HepG2 (cell line): ENCODE data around the gene PAK6. TPM values are rescaled to one million over a fixed set of nuclear protein-coding genes. Genes with fewer than 3 reads are reported as not detected.

Experiments
- BHLHE40 ChIP-seq: IDR thresholded peaks from 2 replicates; pipeline ENCODE4 v1.6.1; 2011; ENCODE audit warnings: low read length, improper control_type of control experiment
- ISL2 ChIP-seq: sonication (generic); formaldehyde crosslinking; IDR thresholded peaks from 2 replicates; pipeline ENCODE4 v1.5.0; 2020; ENCODE audit warnings: missing genetic modification reagents
- NR1H2 ChIP-seq: sonication (generic); formaldehyde crosslinking; IDR thresholded peaks from 2 replicates; pipeline ENCODE4 v1.8.1; 2022; ENCODE audit warnings: low read depth, missing genetic modification reagents, borderline replicate concordance
- RARA ChIP-seq: IDR thresholded peaks from 2 replicates; pipeline ENCODE4 v1.6.1; 2016; ENCODE audit warnings: missing genetic modification reagents, missing compliant biosample characterization
- REPIN1 ChIP-seq: sonication (generic); formaldehyde crosslinking; IDR thresholded peaks from 2 replicates; pipeline ENCODE4 v1.8.0; 2022; ENCODE audit warnings: missing genetic modification reagents, low read depth, mild to moderate bottlenecking, borderline replicate concordance
- SMARCE1 ChIP-seq: fragments of 450-650 bp; IDR thresholded peaks from 2 replicates; pipeline ENCODE4 v1.6.1; 2017; ENCODE audit warnings: borderline replicate concordance
- SRY ChIP-seq: sonication (generic); formaldehyde crosslinking; IDR thresholded peaks from 2 replicates; pipeline ENCODE4 v1.8.0; 2022; ENCODE audit warnings: mild to moderate bottlenecking, missing genetic modification reagents
- TBP ChIP-seq: sonication (generic); formaldehyde crosslinking; IDR thresholded peaks from 2 replicates; pipeline ENCODE4 v1.5.0; 2020; ENCODE audit warnings: missing genetic modification reagents
- ZBTB21 ChIP-seq: sonication (generic); formaldehyde crosslinking; IDR thresholded peaks from 2 replicates; pipeline ENCODE4 v1.4.0; 2020; ENCODE audit warnings: missing genetic modification reagents
- ZMAT3 ChIP-seq: sonication (generic); formaldehyde crosslinking; conservative IDR thresholded peaks from 2 replicates; pipeline ENCODE4 v1.7.0; 2021; ENCODE audit warnings: missing genetic modification reagents
- ZNF121 ChIP-seq: sonication (generic); formaldehyde crosslinking; IDR thresholded peaks from 2 replicates; pipeline ENCODE4 v1.5.0; 2020; ENCODE audit warnings: mild to moderate bottlenecking, missing genetic modification reagents
- ZNF20 ChIP-seq: sonication (generic); formaldehyde crosslinking; IDR thresholded peaks from 2 replicates; pipeline ENCODE4 v1.4.0; 2020; ENCODE audit warnings: mild to moderate bottlenecking, moderate library complexity, missing genetic modification reagents
- ZNF232 ChIP-seq: sonication (generic); formaldehyde crosslinking; IDR thresholded peaks from 2 replicates; pipeline ENCODE4 v1.4.0; 2020; ENCODE audit warnings: missing genetic modification reagents, borderline replicate concordance
- ZNF598 ChIP-seq: sonication (generic); formaldehyde crosslinking; IDR thresholded peaks from 2 replicates; pipeline ENCODE4 v1.5.1; 2020; ENCODE audit warnings: mild to moderate bottlenecking, missing genetic modification reagents, borderline replicate concordance
- ZNF776 ChIP-seq: sonication (generic); formaldehyde crosslinking; IDR thresholded peaks from 2 replicates; pipeline ENCODE4 v1.4.0; 2020; ENCODE audit warnings: mild to moderate bottlenecking, missing genetic modification reagents
- ZNF891 ChIP-seq: sonication (generic); formaldehyde crosslinking; IDR thresholded peaks from 2 replicates; pipeline ENCODE4 v1.5.0; 2020; ENCODE audit warnings: mild to moderate bottlenecking, missing genetic modification reagents
- ZSCAN30 ChIP-seq: sonication (generic); formaldehyde crosslinking; IDR thresholded peaks from 2 replicates; pipeline ENCODE4 v1.5.0; 2020; ENCODE audit warnings: mild to moderate bottlenecking, missing genetic modification reagents
- polyA plus RNA-seq, 8 experiments: library from polyadenylated mRNA; depleted of rRNA in 3 of 8; stranded (reverse) in 7 of 8; unstranded in 1 of 8; fragments of >200 nt; fragmentation: Illumina TruSeq in 4 of 8; extraction: Trizol in 4 of 8; gene quantifications; 2 replicates each; pipeline versions ENCODE4 v1.2.1 to v1.2.3, GENCODE V29; 2011 to 2016; ENCODE audit warnings: low read depth in 4 of 8, missing spikeins in 1 of 8, mixed read lengths in 1 of 8; ENCODE audit not compliant: insufficient read depth in 1 of 8
- total RNA-seq, 5 experiments: library from RNA; depleted of rRNA; stranded (reverse); fragments of >200 nt; fragmentation: Illumina TruSeq; extraction: Trizol; gene quantifications; 2 replicates each; pipeline ENCODE4 v1.2.3, GENCODE V29; 2016; ENCODE audit warnings: low read depth in 1 of 5
- TF ChIP-seq, protein P1 (sequence below): sonication (generic); formaldehyde crosslinking; IDR thresholded peaks from 2 replicates; pipeline ENCODE4 v1.9.0; 2022; ENCODE audit warnings: low read depth, missing genetic modification reagents
- TF ChIP-seq, protein P2 (sequence below): sonication (generic); formaldehyde crosslinking; IDR thresholded peaks from 2 replicates; pipeline ENCODE4 v1.4.0; 2020; ENCODE audit warnings: missing genetic modification reagents, borderline replicate concordance
- TF ChIP-seq, protein P3 (sequence below): IDR thresholded peaks from 2 replicates; pipeline ENCODE4 v1.6.1; 2012; ENCODE audit warnings: inconsistent platforms
- TF ChIP-seq, protein P4 (sequence below): sonication (generic); formaldehyde crosslinking; IDR thresholded peaks from 2 replicates; pipeline ENCODE4 v1.4.0; 2020; ENCODE audit warnings: mild to moderate bottlenecking, missing genetic modification reagents
- TF ChIP-seq, protein P5 (sequence below): IDR thresholded peaks from 2 replicates; pipeline ENCODE4 v1.6.1; 2016; ENCODE audit warnings: missing biosample characterization, missing genetic modification reagents, low read depth
- TF ChIP-seq, protein P6 (sequence below): sonication (generic); formaldehyde crosslinking; IDR thresholded peaks from 2 replicates; pipeline ENCODE4 v1.4.0; 2020; ENCODE audit warnings: missing genetic modification reagents

Gene PAK6
- total and polyA plus RNA-seq, 2 of the 13 experiments (the other 11 are each of a cell fraction or from before 2014, with no cell fraction given), result 0.07 TPM; not detected in 1

DNA sequence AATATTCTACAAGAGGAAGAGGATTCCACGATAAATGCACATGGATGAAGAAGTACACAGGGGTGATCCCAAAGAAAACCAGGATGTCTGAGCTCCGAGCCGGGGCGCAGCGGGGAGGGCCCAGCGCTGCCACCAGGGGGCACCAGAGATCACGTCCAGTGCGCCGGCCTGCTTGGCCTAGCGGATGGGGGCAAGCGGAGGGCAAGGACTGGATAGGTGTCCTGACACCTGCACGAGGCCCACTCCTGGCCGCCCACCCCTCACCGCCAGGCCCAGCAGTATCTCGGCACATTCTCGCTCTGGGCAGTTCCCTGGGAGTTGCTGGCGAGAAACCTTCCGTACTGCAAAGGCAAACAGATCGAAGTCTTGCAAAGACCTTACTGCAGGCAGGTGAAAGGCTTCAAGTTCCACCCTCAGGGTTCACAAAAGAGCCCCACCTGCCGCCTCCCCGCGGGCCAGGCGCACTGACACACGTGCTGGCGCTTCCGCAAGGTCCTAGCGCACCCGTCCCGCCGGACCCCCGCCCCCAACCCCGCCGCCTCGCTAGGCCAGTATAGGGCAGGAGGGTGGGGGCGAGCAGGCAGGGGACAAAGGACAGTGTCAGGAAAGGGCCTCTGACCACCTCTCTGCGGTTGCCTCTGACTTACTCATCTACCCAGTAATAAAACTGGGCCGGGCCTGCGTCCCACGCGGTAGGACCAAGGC, 40.7 kb downstream of the PAK6 start (continued):
- TF ChIP-seq ZNF121 (no peak), RARA (peak; percentile 46), ISL2 (CRISPR knock-in tag) (no peak), SMARCE1 (no peak), ZNF776 (no peak), ZNF20 (no peak), ZSCAN30 (CRISPR knock-in tag) (no peak), ZNF598 (CRISPR knock-in tag) (no peak), TBP (no peak), ZMAT3 (CRISPR knock-in tag) (no peak), BHLHE40 (no peak), ZNF232 (no peak), NR1H2 (CRISPR knock-in tag) (no peak), SRY (no peak), ZNF891 (CRISPR knock-in tag) (no peak), REPIN1 (CRISPR knock-in tag) (no peak), ZBTB21 (CRISPR knock-in tag) (no peak)
- TF ChIP-seq, protein P1, sequence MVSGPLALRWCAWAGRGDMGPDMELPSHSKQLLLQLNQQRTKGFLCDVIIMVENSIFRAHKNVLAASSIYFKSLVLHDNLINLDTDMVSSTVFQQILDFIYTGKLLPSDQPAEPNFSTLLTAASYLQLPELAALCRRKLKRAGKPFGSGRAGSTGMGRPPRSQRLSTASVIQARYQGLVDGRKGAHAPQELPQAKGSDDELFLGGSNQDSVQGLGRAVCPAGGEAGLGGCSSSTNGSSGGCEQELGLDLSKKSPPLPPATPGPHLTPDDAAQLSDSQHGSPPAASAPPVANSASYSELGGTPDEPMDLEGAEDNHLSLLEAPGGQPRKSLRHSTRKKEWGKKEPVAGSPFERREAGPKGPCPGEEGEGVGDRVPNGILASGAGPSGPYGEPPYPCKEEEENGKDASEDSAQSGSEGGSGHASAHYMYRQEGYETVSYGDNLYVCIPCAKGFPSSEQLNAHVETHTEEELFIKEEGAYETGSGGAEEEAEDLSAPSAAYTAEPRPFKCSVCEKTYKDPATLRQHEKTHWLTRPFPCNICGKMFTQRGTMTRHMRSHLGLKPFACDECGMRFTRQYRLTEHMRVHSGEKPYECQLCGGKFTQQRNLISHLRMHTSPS (CRISPR knock-in tag), result no peak
- TF ChIP-seq, protein P2, sequence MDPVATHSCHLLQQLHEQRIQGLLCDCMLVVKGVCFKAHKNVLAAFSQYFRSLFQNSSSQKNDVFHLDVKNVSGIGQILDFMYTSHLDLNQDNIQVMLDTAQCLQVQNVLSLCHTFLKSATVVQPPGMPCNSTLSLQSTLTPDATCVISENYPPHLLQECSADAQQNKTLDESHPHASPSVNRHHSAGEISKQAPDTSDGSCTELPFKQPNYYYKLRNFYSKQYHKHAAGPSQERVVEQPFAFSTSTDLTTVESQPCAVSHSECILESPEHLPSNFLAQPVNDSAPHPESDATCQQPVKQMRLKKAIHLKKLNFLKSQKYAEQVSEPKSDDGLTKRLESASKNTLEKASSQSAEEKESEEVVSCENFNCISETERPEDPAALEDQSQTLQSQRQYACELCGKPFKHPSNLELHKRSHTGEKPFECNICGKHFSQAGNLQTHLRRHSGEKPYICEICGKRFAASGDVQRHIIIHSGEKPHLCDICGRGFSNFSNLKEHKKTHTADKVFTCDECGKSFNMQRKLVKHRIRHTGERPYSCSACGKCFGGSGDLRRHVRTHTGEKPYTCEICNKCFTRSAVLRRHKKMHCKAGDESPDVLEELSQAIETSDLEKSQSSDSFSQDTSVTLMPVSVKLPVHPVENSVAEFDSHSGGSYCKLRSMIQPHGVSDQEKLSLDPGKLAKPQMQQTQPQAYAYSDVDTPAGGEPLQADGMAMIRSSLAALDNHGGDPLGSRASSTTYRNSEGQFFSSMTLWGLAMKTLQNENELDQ, result no peak
- TF ChIP-seq, protein P3, sequence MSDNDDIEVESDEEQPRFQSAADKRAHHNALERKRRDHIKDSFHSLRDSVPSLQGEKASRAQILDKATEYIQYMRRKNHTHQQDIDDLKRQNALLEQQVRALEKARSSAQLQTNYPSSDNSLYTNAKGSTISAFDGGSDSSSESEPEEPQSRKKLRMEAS, result peak; percentile 44
- TF ChIP-seq, protein P4, sequence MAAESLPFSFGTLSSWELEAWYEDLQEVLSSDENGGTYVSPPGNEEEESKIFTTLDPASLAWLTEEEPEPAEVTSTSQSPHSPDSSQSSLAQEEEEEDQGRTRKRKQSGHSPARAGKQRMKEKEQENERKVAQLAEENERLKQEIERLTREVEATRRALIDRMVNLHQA (CRISPR knock-in tag), result no peak
- TF ChIP-seq, protein P5, sequence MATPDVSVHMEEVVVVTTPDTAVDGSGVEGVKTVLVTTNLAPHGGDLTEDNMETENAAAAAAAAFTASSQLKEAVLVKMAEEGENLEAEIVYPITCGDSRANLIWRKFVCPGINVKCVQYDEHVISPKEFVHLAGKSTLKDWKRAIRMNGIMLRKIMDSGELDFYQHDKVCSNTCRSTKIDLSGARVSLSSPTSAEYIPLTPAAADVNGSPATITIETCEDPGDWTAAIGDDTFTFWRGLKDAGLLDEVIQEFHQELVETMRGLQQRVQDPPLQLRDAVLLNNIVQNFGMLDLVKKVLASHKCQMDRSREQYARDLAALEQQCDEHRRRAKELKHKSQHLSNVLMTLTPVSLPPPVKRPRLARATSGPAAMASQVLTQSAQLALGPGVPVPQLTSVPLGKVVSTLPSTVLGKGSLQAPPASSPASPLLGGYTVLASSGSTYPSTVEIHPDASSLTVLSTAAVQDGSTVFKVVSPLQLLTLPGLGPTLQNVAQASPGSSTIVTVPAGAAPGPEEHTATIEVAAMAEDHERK, result no peak
- TF ChIP-seq, protein P6, sequence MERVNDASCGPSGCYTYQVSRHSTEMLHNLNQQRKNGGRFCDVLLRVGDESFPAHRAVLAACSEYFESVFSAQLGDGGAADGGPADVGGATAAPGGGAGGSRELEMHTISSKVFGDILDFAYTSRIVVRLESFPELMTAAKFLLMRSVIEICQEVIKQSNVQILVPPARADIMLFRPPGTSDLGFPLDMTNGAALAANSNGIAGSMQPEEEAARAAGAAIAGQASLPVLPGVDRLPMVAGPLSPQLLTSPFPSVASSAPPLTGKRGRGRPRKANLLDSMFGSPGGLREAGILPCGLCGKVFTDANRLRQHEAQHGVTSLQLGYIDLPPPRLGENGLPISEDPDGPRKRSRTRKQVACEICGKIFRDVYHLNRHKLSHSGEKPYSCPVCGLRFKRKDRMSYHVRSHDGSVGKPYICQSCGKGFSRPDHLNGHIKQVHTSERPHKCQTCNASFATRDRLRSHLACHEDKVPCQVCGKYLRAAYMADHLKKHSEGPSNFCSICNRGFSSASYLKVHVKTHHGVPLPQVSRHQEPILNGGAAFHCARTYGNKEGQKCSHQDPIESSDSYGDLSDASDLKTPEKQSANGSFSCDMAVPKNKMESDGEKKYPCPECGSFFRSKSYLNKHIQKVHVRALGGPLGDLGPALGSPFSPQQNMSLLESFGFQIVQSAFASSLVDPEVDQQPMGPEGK, result peak; percentile 34; the same call in 1 of the 2 replicates
